Caco-2 (cell line): Measurements from ENCODE around the gene CACNG4. TPM values are rescaled to one million over a fixed set of nuclear protein-coding genes. Genes with fewer than 3 reads are reported as not detected.
A peak's percentile ranks its signal among the peaks of the same experiment; 100 is the strongest.

Experiments
- BruUV-seq: library from RNA; stranded (reverse); fragments of 400-500 nt; replicated peaks from 2 replicates; lab custom pipeline; 2021; lab: Mats Ljungman, UMichigan
- CTCF ChIA-PET: fragments of 300-600 bp; sonication (Branson Sonifier 250); formaldehyde crosslinking; loops from one replicate; lab custom pipeline; 2022; ENCODE audit warnings: antibody characterized with exemption; lab: Charles Lee
- POLR2A ChIA-PET: fragments of 300-600 bp; sonication (Branson Sonifier 250); formaldehyde crosslinking; loops from one replicate; lab custom pipeline; 2022; ENCODE audit warnings: antibody characterized with exemption; lab: Charles Lee
- DNase-seq, 2 experiments: peaks; one replicate each; pipeline versions ENCODE4 v3.0.0 to v3.0.0-alpha.2; 2020 to 2022
- H3K27me3 ChIP-seq: replicated peaks from 2 replicates; pipeline ENCODE4 v1.6.0; 2011; ENCODE audit warnings: low read length; ENCODE audit not compliant: control insufficient read depth, insufficient read depth
- H3K36me3 ChIP-seq: 2 replicates; pipeline ENCODE4 v1.5.1; 2011; ENCODE audit warnings: low read length; ENCODE audit not compliant: control insufficient read depth, insufficient read depth
- H3K4me1 ChIP-seq: fragments of 250-450 bp; sonication (Bioruptor Pico); 2 replicates; pipeline ENCODE4 v1.5.1; 2020; ENCODE audit warnings: mild to moderate bottlenecking
- H3K4me3 ChIP-seq: 2 replicates; pipeline ENCODE4 v1.5.1; 2011; ENCODE audit warnings: low read depth, mild to moderate bottlenecking, control low read depth, low read length
- H3K9me3 ChIP-seq: fragments of 250-450 bp; sonication (Bioruptor Pico); 2 replicates; pipeline ENCODE4 v1.5.1; 2020; ENCODE audit warnings: mild to moderate bottlenecking, moderate library complexity
- H3K27ac Mint-ChIP-seq: one replicate; pipeline ENCODE4 v1.8.0; 2022; ENCODE audit warnings: mixed read lengths; ENCODE audit not compliant: unreplicated experiment
- H3K27me3 Mint-ChIP-seq: one replicate; pipeline ENCODE4 v1.8.0; 2022; ENCODE audit warnings: mixed read lengths; ENCODE audit not compliant: insufficient read depth, unreplicated experiment
- H3K36me3 Mint-ChIP-seq: one replicate; pipeline ENCODE4 v1.8.0; 2022; ENCODE audit warnings: mild to moderate bottlenecking, mixed read lengths; ENCODE audit not compliant: insufficient read depth, unreplicated experiment
- H3K4me1 Mint-ChIP-seq: one replicate; pipeline ENCODE4 v1.8.0; 2022; ENCODE audit warnings: low read depth, mixed read lengths; ENCODE audit not compliant: unreplicated experiment
- H3K4me3 Mint-ChIP-seq: one replicate; pipeline ENCODE4 v1.8.0; 2022; ENCODE audit warnings: mild to moderate bottlenecking, moderate library complexity, mixed read lengths; ENCODE audit not compliant: unreplicated experiment
- H3K9me3 Mint-ChIP-seq: one replicate; pipeline ENCODE4 v1.8.0; 2022; ENCODE audit warnings: mixed read lengths; ENCODE audit not compliant: unreplicated experiment
- CTCF ChIP-seq, 2 experiments: fragments of 200-600 bp in 1 of 2; IDR thresholded peaks; 1 replicate in 1 of 2; 2 replicates in 1 of 2; pipeline versions ENCODE4 v1.5.1 to v1.8.0; 2011 to 2022; ENCODE audit warnings: antibody characterized with exemption in 1 of 2, control low read depth in 1 of 2, inconsistent platforms in 1 of 2, low read depth in 1 of 2, low read length in 1 of 2, mild to moderate bottlenecking in 1 of 2, moderate library complexity in 1 of 2; ENCODE audit not compliant: insufficient read depth in 1 of 2, severe bottlenecking in 1 of 2, unreplicated experiment in 1 of 2
- intact Hi-C: fragments of 100-400 bp; cut with micrococcal nuclease; formaldehyde crosslinking; loops from one replicate; pipeline ENCODE4 v1.10.0; 2022; ENCODE audit not compliant: unreplicated experiment
- total RNA-seq: library from RNA; stranded (reverse); gene quantifications from 2 replicates; pipeline ENCODE4 v1.2.3, GENCODE V29; 2022

Gene CACNG4
- total RNA-seq, 1 experiment from 2014 or later: 12.8 TPM

GRCh38 chr17:67050471-67051154, 86.1 kb downstream of the CACNG4 start:
- Histone ChIP-seq H3K9me3 (peaks cover 31% of the 10 kb centered on the region), H3K27me3 (no peaks in the 10 kb centered on the region), H3K36me3 (no peaks in the 10 kb centered on the region), H3K4me1 (no peaks in the 10 kb centered on the region; the same call in 1 of the 2 replicates), H3K4me3 (no peak overlapping the region)
- Mint-ChIP-seq H3K36me3 (no peaks in the 10 kb centered on the region), H3K27me3 (no peaks in the 10 kb centered on the region), H3K27ac (no peak overlapping the region), H3K9me3 (peaks cover 22% of the 10 kb centered on the region), H3K4me3 (no peak overlapping the region), H3K4me1 (no peaks in the 10 kb centered on the region)
- ChIA-PET POLR2A (no interaction called here), CTCF (no interaction called here)
- no TSS peak for BruUV-seq
- no peak for TF ChIP-seq CTCF (IDR thresholded peaks at IDR 0.05; ENCODE audit: insufficient read depth in 1 of 2, low read depth in 1 of 2, low read length in 1 of 2, severe bottlenecking in 1 of 2, unreplicated experiment in 1 of 2)
- intact Hi-C loops: no loop called here
- DNase-seq: no peak

- CTCF ChIA-PET: no interaction called here
- Histone ChIP-seq H3K4me3 (no peak overlapping the region), H3K27me3 (no peaks in the 10 kb centered on the region), H3K9me3 (peaks cover 31% of the 10 kb centered on the region), H3K36me3 (no peaks in the 10 kb centered on the region), H3K4me1 (no peaks in the 10 kb centered on the region; the same call in 1 of the 2 replicates)
- TF ChIP-seq CTCF (IDR thresholded peaks at IDR 0.05; ENCODE audit: insufficient read depth in 1 of 2, low read depth in 1 of 2, low read length in 1 of 2, severe bottlenecking in 1 of 2, unreplicated experiment in 1 of 2): no peak
- Mint-ChIP-seq H3K9me3 (peaks cover 22% of the 10 kb centered on the region), H3K36me3 (no peaks in the 10 kb centered on the region), H3K4me1 (no peaks in the 10 kb centered on the region), H3K27me3 (no peaks in the 10 kb centered on the region), H3K4me3 (no peak overlapping the region), H3K27ac (no peak overlapping the region)
- BruUV-seq: no TSS peak
- peak in 1 of 2 experiments; percentile 22 for DNase-seq
- POLR2A ChIA-PET: no interaction called here
- intact Hi-C loops: no loop called here
Measured at GRCh38 chr17:67051155-67051538, 86.6 kb downstream of the CACNG4 start.

GRCh38 chr17:67051837-67052236, 87.3 kb downstream of the CACNG4 start:
- intact Hi-C loops: no loop called here
- no peak overlapping the region for H3K27ac Mint-ChIP-seq
- no peak overlapping the region for H3K4me3 Mint-ChIP-seq
- no peaks in the 10 kb centered on the region for H3K27me3 ChIP-seq
- no peak for TF ChIP-seq CTCF (IDR thresholded peaks at IDR 0.05; ENCODE audit: insufficient read depth in 1 of 2, low read depth in 1 of 2, low read length in 1 of 2, severe bottlenecking in 1 of 2, unreplicated experiment in 1 of 2)
- H3K9me3 Mint-ChIP-seq: peaks cover 22% of the 10 kb centered on the region
- POLR2A ChIA-PET: no interaction called here
- H3K27me3 Mint-ChIP-seq: no peaks in the 10 kb centered on the region
- no peak overlapping the region for H3K4me3 ChIP-seq
- H3K36me3 ChIP-seq: no peaks in the 10 kb centered on the region
- H3K4me1 ChIP-seq: no peaks in the 10 kb centered on the region; the same call in 1 of the 2 replicates
- no peak for DNase-seq
- CTCF ChIA-PET: no interaction called here
- H3K4me1 Mint-ChIP-seq: no peaks in the 10 kb centered on the region
- H3K9me3 ChIP-seq: peaks cover 31% of the 10 kb centered on the region
- BruUV-seq: no TSS peak
- H3K36me3 Mint-ChIP-seq: no peaks in the 10 kb centered on the region
